GM19351 (cell line): Measurements from ENCODE around the gene ERBB4.
A peak's percentile ranks its signal among the peaks of the same experiment; 100 is the strongest.

Experiments used
- ATAC-seq: cut with Tn5 transposase; IDR thresholded peaks from one replicate; pipeline ENCODE4 v1.9.1; 2021; ENCODE audit warnings: mild to moderate bottlenecking, moderate library complexity; ENCODE audit not compliant: unreplicated experiment

Gene ERBB4

DNA sequence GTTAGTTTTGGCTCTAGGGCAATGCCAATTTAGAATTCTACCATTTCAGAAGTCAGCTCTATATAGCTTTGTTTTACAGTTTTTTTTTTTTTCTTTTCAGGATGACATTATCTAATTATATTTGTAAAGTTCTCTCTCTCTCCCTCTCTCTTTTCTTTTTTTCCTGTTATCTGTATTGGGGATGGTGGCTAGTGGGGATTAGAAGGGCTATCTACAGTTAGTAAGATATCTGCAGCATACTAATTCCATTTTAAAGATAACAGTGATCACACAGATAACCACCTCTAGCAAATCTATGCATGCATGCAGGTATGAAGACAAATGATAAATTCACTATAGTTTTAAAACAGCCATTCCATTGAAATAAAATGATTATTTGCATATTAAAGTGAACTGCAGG lies 438.9 kb downstream of the ERBB4 start:
- no peak for ATAC-seq

DNA sequence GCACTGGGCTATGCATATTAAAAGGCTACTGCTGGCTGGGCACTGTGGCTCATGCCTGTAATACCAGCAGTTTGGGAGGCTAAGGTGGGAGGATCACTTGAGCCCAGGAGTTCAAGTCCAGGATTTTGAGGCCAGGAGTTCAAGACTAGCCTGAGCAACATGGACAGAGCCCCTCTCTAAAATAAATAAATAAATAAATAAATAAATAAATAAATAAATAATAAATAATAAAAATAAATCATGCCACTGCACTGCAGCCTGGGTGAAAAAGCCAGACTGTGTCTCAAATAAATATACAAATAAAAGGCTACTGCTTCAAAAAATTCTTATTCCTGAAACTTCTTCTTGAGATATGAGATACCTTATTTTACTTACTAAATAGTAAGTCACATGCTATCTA lies 439.6 kb downstream of the ERBB4 start:
- no peak for ATAC-seq

DNA sequence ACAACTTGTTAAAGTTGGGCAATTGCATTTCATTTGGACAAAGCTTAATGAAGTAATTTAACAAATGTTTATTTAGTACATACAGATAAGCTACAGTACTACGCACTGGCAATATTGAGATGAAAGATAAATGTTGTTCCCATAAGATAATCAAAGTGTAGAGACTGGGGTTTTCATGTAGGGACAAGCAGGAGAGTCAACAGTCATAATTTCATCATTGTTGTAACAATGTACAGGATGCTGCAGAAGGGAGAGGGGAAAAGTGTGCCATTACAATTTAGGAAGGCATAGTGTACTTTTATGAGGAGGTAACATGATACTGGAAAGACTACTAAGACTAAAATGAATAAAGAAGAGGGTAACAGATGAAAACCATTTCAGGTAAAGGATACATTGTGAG lies 441.6 kb downstream of the ERBB4 start:
- no peak for ATAC-seq

DNA sequence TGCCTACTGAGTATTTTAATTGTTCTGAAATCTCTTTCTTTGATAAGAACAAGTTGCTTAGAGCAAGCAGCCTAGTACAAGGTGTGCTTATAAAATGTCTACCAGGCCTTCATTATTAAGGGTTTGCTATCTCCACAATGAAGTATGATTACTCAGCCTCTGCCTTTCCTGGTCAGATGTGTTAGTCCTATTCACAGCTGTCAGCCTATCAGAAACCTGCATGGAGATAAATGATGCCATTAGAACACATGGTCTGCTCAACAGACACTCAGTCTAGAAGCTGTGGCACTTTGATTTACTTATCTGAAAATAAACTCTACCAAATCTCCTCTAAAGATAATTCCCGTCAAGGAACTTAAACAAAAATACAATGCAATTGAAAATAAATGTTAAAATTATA lies 448.7 kb downstream of the ERBB4 start:
- ATAC-seq, result no peak

DNA sequence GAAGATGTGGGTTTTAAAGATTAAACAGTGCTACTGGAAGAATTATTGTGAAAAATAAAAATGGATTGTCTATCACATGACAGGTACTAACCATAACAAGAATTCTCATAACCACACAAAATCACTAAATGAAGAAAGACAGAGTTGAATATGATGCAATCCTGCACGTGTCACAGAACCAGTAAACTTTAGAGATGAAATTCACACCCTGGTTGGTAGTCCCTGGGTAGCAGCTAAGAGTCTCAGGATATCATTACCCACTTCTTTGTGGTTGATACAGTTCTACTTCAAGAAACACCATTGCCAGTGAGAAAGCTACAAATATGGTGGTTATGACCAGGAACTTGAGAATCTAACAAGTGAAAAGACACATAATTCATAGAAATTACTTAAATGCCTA lies 450.2 kb downstream of the ERBB4 start:
- ATAC-seq, result no peak

DNA sequence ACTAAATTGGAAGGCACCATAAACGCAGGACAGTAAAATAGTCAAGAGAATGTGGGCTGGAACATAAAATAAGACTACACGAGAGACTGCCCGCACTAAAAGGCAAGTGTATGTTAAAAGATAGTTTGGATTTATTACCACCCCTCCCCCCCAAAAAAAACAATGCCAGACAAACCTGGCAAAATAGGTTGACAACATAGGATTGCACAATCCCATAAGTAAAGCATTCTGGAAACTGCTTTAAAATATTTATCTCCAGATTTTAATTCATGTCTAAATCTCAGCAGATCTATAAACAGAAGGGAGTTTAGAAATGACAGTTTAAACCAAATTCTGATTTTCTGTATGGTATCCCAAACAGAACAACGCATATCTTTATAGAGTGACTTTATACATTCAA lies 455.1 kb downstream of the ERBB4 start:
- ATAC-seq, result no peak

DNA sequence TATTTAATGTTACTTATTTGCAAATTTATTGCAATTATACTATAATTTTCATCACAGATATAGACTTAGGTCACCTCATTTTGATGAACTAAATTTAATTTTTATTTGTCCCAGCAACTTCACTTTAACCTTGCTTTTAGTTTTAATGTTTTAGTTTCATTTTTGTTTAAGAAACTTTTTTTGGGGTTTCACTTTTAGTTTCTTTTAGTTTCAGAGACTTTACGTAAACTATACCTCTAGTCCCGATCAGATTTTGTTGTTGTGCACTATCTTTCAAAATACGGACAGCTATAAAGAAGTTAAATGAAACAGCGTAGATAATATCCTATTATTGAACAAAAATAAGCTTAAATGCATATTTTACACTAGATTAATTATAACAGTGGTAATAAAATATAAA lies 460.5 kb downstream of the ERBB4 start:
- ATAC-seq, result peak; percentile 74

DNA sequence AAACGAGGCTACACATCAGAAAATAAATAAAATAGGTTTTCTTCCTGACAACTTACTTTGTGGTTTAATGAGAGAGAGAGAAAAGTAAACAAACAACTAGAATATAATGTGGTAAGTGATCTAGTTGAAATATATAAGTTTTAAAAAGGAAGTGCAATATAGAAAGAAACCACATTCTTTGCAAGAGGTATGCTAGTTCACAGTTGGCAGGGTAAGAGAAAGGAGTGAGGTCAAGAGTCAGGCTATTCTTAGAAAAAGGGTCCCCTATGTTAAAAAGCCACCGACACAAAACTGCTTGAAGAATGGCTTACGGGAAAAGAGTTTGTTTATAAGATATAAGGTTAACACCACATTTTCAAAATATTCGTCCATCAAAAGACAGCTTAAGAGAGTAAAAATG lies 462.1 kb downstream of the ERBB4 start:
- peak; percentile 62 for ATAC-seq

DNA sequence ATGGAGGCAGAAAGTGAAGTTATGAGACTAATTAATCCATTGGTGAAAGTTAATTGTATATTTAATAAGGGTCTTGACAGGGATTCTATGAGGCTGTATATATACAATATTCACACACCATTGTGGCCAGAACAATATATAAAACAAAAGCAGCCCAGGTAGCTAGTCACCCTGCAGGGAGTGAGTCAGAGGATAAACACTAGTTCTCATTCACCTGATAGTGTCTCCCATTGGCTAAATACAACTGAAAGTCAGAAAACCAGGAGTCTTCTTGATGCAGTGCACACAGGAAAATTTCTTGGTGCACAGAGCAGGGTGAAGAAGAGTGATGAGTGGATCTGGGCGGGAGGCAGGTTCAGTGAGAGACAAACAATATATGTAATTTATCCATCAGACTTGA lies 465.2 kb downstream of the ERBB4 start:
- ATAC-seq, result no peak

DNA sequence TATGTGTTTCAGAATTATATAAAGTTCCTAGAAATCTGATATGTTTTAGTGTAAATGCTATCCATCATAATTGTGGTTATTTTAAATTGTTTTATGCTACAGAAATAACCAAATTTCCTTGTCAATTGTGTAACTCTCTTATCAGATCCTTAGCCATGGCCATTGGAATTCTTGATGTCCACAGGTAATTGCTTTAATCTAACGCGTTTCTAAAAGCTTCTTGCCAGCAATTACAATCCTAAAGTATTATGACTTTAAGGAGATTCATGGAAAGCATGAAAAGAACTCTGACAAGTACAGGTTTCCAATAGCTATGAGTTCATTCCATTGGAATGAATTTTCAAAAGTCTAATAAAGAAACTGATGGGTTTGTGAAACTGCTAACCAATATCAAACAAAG lies 472.1 kb downstream of the ERBB4 start:
- ATAC-seq, result no peak

DNA sequence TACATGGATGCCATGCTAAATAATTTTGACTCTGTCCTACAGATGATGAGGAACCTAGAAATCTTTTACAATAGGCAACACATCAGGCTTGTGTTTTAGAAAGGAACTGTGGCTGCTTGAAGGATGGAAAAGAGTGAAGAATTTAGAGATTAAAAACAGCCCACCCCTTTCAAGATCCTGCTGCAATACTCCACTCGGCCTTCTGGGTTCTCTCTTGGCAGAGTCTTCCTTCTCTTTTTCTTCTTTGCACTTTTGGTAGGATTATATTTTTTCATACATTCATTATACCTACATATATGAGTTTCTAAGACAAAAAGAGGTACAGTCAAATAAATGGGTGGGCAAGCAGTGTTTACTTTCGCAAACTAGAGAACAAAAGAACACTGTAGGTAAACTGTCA lies 474.3 kb downstream of the ERBB4 start:
- no peak for ATAC-seq

DNA sequence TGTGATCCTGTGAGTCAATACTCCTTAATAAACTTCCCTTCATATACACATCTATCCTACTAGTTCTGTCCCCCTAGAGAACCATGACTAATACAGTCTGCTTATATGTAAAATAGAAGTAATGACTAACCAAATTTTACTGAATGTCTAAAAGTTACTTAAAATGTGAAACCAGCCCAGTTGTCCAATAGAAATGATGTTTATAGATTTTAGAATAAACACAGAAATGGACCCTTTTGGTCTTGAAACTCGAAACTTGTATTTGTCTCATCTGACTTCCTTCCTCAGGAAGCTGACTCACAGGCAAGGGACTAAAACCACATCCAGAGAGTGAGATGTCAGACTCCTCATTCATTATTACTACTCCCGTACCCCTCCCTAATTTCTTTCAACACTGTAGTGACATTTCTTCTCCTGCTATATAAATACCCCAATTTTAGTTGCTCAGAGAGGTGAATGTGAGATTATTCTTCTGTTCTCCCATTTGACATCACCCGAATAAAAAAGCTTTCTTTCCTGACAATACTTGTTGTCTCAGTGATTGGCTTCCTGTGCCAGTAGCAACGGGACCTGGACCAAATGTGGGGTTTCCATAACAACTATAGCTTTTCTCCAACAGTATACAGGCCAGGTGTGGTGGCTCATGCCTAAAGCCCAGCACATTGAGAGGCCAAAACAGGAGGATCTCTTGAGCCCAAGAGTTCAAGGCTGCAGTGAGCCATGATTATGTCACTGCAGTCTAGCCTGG lies 486.0 kb downstream of the ERBB4 start:
- ATAC-seq, result peak; percentile 64

DNA sequence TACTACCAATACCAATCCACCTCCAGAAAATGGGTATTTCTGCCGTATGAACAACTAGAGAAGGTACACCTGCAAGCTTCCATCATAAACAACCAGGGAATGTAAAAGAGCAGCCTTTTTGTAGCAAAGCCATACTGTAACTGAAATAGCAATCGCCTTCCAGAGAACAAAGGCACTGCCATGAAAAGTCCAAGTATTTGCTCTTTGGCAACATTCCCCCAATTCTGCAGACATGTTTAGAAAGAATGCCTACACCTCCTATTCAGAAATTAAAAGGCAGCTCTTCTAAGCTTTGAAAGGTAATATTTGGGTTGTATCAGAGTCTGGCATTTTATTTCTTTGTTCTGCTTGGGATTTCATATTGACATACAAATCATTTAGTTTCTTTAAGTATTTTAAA lies 487.7 kb downstream of the ERBB4 start:
- no peak for ATAC-seq

DNA sequence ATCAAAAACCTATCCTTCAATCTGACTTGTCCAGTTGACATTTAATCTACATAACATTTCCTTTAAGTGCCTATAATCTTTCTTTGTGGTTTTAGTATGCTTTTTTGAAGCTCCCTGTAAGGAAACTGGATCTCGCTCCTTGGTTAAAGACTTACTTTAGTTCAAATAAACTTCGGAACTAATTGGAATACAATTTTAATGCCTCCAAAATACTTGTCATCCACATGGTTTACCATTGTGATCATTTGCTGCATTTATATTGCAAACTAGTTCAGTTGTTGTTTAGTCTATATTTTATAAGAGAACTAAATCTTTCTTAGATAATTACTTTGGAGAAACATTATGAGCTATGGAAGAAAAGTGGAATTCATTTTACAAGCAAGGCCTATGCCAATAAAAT lies 496.0 kb downstream of the ERBB4 start:
- no peak for ATAC-seq

DNA sequence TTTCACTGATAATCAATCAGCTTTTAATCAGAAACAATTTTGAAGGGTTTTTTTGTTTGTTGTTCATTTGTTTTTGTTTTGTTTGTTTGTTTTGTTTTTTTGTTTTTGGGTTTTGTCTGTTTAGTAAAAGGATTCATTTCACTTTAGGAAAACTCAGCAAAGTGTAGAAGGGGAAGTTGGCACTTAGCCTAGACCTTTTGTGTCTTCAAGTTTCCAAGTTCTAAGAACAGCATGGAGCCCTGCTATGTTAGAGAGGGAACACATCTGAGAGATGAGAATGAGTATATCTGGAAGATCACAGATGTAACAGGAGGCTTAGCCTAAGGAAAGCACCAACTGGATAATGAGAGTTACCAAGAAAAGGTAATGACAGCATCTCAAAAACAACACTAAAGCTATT lies 501.5 kb downstream of the ERBB4 start:
- ATAC-seq, result no peak

DNA sequence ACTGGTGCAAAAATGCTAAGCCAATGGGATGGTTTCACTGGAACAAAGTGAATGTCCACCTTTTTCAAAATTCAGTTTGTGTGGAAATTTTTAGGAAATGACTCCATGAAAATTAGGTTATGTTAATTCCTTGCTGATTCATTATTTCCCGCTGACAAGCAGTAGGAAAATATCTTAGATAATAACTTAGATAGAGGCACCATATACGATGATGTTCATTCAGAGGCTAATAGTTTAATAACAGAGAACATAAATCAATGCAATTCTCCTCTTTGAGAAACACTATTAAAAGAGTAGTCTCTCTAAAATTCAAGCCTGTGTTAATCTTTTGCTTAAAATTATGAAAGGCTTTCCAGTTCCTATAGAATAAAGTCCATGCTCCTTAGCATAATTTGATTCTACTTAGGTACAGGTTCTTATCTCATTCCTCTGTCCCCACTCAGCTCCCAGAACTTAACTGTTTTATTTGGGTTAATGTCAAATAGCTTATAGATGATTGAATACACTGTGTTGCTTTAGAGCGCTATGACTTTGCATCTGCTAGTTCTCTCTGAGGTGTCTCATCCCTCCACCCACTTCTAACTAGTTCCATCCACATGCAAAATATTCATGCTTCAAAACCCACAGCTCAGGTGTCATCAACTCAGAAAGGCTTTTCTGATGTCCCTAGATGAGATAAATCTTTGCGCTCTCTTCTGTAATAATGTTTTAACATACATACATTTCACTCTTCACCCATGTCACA lies 503.6 kb downstream of the ERBB4 start:
- no peak for ATAC-seq

DNA sequence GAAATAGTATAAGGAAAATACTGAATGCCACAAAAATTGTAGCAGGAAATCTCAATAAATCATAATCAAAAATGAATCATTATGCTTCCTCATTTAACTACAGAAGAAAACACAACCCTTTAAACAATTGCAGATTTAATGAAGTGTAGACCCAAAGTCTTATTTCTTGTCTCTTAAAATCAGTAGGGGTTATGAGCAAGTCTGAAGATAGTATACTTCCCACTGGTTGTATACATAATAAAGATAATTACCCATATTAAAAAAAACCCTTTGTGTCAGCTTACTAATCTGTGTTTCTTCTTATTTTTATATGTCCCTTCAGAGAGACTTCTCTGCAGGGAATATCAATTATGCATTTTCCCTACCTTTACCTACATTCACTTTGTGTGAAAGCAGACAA lies 504.7 kb downstream of the ERBB4 start:
- no peak for ATAC-seq

DNA sequence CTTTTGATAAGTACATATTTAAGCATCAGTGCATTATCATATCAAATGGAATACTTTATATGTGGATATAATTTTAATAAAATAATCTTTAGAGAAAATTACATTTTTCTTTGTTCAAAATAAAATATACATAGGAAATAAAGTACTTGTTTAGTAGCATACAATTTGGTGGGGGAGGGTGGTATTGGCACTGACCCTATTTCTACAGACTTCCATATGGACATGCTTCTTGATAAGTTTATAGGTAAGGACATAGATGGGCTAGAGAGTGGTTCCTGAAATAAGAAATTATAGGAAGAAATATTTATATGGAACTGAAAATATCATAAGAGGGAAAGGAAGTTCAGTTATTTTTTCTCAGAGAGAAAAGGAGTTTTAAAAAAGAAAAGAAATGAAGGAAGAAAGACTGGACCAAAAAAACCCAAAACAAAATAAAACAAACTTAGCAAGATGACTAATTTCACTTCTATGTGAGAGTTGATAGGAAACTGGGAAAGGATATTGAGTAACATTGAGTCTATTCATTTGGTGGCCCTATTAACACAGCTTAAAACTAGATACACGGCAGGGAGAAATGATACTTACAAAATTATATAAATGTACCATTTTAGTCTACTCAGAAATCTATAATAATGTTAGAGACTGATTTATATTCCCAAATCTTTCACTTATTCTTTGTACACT lies 505.9 kb downstream of the ERBB4 start:
- ATAC-seq, result no peak

DNA sequence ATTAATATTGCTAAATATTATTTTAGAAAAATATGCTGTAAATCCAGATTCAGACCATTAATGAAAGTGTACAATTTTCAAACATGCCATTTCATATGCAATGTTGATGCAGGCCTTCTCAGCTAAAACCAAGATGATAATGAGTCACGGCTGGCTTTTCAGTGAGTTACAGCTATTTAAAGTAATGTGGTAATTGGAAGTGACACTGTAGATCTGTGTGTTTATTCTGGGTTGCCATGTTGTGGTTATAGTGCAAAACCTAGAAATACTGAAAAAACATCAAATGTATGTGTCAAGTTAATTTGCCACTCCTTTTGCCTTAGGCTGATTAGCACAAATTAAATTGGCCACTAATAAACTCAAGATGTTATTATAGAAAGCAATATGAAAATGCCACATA lies 506.6 kb downstream of the ERBB4 start:
- ATAC-seq, result no peak

DNA sequence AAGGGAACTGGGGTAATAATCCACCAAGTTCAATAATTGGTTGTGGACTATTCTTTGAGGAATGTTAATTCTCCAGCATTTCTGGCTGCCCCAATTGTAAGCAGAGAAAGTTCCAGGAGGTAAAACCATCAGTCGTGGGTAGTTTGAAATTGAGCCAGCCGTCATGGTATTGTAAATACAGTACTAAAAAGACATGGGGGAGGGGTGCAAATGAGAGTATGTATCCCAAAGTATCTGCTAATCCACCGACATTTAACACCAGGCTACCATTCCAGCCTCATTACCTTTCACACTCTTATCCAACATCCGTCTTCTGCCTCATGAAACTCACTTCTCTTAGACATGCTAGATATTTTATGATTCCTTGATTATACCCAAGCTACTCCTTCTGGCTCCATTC lies 507.9 kb downstream of the ERBB4 start:
- no peak for ATAC-seq

DNA sequence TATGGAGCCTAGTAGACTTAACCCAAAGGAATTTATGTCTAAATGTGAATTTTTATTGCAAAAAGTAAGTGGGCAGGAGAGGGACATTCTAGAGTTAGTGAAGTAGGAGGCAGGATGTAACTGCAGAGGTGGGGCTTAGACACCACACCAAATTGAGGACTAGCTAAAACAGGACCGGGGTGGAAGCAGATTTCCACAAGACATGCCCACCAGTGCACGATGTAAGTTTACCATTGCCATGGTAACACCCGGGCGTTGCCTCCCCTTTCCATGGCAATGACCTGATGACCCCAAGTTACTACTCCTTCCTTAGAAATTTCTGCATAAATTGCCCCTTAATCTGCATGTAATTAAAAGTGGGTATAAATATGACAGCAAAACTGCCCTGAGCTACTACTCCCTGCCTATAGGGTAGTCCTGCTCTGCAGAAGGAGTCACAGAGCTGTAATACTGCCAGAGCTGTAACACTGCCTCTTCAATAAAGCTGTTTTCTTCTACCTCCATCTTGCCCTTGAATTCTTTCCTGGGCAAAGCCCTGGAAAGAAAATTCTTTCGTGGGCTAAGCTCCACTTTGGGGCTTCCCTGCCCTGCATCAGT lies 509.7 kb downstream of the ERBB4 start:
- no peak for ATAC-seq
